ENCODE results near the gene LRRN3. TPM values are rescaled to one million over a fixed set of nuclear protein-coding genes. Genes with fewer than 3 reads are reported as not detected.

The LRRN3 gene
- total RNA-seq, 1 donor from 2014 or later, result 0.98 TPM

DNA sequence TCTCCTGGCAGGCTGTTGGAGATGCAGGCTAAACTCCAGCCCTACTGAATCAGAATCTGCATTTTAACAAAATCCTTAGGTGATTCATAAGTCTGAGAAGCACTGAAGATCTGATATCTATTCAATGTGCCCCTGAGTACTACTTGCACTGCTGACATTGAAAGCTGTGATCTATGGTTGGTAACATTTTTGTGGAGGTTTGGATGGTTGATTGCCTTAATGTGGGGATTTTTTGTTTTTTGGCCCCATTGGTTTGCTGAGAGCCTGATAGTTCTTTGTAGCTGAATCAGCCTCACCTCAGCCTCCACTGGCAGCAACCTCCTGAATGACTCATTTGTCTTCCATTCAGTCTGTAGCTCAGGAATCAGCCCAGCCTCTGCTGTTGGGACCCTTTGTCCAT is 14.7 kb upstream of the LRRN3 start:
- intact Hi-C loops (cut with DNase I), result no loop called here
- no peak for TF ChIP-seq POLR2AphosphoS5 (IDR thresholded peaks at IDR 0.05; ENCODE audit: insufficient read depth in 1 of 2, low read depth in 1 of 2)
- TF ChIP-seq CTCF (IDR thresholded peaks at IDR 0.05), result no peak
- no peak for TF ChIP-seq POLR2A (IDR thresholded peaks at IDR 0.05)

GRCh38 chr7:111077001-111077400 is 13.9 kb upstream of the LRRN3 start:
- H3K9me3 ChIP-seq, result no peaks in the 10 kb centered on the region
- no peak overlapping the region for H3K4me3 ChIP-seq
- H3K36me3 ChIP-seq, result no peaks in the 10 kb centered on the region
- H3K27ac ChIP-seq, result no peak overlapping the region
- no peaks in the 10 kb centered on the region for H3K27me3 ChIP-seq
- TF ChIP-seq POLR2A (IDR thresholded peaks at IDR 0.05) (no peak), POLR2AphosphoS5 (IDR thresholded peaks at IDR 0.05; ENCODE audit: insufficient read depth in 1 of 2, low read depth in 1 of 2) (no peak), CTCF (IDR thresholded peaks at IDR 0.05) (no peak)
- no peaks in the 10 kb centered on the region for H3K4me1 ChIP-seq
- no peak for DNase-seq (ENCODE audit: extremely low spot score in 2 of 2)
- intact Hi-C loops (cut with DNase I), result no loop called here

More for the DNA sequence above, 14.7 kb upstream of the LRRN3 start:
- Histone ChIP-seq H3K36me3 (no peaks in the 10 kb centered on the region), H3K4me1 (no peaks in the 10 kb centered on the region), H3K4me3 (no peak overlapping the region), H3K27ac (no peak overlapping the region), H3K9me3 (no peaks in the 10 kb centered on the region), H3K27me3 (no peaks in the 10 kb centered on the region)
- no peak for DNase-seq (ENCODE audit: extremely low spot score in 2 of 2)

DNA sequence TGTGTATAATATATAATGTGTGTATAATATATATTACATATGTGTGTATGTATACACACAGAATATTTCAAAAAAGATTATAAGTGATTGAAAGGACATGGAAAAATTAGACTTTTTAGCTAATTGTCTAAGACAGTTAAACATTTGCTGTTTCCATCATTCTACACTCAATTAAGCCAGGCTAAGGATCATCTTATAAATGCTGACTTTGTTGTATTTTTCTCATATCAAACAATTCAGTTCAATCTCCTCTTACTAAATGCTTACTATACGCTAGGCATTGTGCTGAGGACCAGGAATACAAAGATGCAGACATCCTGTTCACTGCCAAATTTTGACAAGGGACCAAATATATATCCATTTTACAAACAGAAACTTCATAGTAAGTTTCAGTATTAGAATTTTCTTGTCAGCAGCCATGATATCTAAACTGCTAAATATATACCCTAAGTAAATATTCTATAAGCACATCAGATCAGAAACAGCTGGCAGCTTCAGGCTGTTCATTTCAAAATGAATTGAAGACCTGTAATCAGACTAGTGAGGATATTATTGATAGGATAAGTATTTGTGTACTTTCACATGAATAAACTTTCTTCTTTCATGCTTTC is 10.3 kb upstream of the LRRN3 start:
- Histone ChIP-seq H3K4me1 (no peaks in the 10 kb centered on the region), H3K27ac (no peak overlapping the region), H3K9me3 (no peaks in the 10 kb centered on the region), H3K27me3 (no peaks in the 10 kb centered on the region), H3K4me3 (no peak overlapping the region), H3K36me3 (no peaks in the 10 kb centered on the region)
- intact Hi-C loops (cut with DNase I), result no loop called here
- TF ChIP-seq CTCF (IDR thresholded peaks at IDR 0.05) (no peak), POLR2A (IDR thresholded peaks at IDR 0.05) (no peak)
- DNase-seq (ENCODE audit: extremely low spot score in 2 of 2), result no peak

DNA sequence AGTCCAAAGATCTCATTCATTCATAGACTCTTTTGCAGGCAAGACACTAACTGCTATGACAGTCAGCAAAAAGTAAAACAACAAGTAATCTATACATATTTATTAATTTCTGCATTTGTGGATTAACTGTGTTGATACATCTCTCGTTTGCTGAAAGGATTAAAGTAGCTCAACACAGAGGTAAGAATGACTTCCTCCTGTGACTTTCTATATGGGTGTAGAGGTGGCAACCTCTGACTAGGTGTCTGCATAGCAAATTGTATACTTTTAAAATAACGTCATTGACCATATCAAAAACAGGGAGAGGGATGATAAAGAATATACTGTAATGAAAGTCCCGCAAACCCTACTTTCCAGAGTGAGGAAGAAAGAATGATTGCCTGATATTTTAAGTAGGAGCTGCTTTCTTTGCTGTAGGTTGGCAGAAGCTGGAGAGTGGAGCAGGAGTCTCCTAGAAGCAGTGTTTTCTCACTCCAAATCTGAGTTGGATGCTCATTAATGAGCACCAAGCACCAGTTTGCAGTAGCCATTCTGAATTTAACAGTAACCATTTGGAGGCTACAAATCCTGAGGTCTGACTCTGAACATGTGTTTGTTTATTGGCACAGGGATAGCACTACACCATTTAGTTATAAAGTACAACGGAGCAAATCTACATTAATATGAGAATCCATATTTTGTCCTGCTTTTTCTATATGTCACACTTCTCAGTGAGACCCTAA is 9.2 kb upstream of the LRRN3 start:
- intact Hi-C loops (cut with DNase I), result no loop called here

More for the DNA sequence above, 9.2 kb upstream of the LRRN3 start:
- no peak for TF ChIP-seq CTCF (IDR thresholded peaks at IDR 0.05)
- TF ChIP-seq POLR2A (IDR thresholded peaks at IDR 0.05), result no peak
- no peak for DNase-seq (ENCODE audit: extremely low spot score in 2 of 2)
- Histone ChIP-seq H3K36me3 (no peaks in the 10 kb centered on the region), H3K27me3 (no peaks in the 10 kb centered on the region), H3K9me3 (no peaks in the 10 kb centered on the region), H3K27ac (no peak overlapping the region), H3K4me3 (no peak overlapping the region), H3K4me1 (no peaks in the 10 kb centered on the region)

All from vagina (tissue), 2 donors.